Fibroblast of the conjunctiva (primary cell): ENCODE data around the gene DUSP8.
"Not testable (repeated sequence)": the region's sequence is repeated elsewhere in the genome, so short reads cannot be mapped to it uniquely, and the experiment has no call there.

Experiments used
- DNase-seq: peaks from one replicate; pipeline ENCODE4 v3.0.0-alpha.2; 2010; ENCODE audit warnings: low read depth

The DUSP8 gene, protein sequence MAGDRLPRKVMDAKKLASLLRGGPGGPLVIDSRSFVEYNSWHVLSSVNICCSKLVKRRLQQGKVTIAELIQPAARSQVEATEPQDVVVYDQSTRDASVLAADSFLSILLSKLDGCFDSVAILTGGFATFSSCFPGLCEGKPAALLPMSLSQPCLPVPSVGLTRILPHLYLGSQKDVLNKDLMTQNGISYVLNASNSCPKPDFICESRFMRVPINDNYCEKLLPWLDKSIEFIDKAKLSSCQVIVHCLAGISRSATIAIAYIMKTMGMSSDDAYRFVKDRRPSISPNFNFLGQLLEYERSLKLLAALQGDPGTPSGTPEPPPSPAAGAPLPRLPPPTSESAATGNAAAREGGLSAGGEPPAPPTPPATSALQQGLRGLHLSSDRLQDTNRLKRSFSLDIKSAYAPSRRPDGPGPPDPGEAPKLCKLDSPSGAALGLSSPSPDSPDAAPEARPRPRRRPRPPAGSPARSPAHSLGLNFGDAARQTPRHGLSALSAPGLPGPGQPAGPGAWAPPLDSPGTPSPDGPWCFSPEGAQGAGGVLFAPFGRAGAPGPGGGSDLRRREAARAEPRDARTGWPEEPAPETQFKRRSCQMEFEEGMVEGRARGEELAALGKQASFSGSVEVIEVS

DNA sequence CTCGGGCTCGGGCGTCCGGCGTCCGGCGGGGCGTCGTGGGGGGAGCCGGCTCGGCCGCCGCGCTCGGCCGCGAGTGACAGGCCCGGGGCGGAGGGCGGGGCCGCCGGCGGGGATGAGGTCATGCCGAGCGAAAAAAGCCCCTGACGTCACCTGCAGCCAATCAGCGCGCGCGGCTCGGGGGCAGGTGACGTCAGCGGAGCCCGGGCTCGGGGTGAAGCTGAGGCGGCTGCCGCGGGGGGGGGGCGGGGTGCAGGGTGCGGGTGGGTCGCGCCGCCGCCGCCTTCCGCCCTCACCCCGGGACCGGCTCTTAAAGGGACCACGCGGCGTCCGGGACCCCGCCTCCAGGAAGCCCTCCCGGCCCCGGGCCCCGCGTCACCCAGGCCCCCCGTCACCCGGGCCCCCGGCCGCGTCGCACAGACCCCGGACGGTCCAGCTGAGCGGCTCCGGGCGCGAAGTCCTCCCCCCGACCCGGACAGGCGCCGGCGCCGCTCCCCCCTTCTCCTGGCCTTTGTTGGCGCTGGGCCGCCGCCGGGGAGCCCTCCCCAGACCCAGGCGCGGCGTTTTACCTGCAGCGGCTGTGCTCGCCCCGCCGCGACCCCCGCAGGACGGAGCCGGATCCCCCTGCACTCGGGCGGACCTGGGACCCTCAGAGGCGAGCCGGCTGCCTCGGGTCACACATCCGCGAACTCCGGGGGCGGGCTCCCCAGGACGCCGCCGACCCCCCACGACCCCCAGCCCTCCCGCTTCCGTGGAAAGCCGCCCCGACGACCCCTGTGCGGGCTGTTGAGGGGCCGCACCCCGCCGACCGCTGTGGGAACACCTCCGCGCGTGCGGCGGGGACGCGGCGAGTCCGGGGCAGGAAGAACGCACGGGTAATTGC is at the start of gene DUSP8:
Gene DUSP8, minus strand, starts transcription at position 75 of the 880 bp plus-strand sequence. CDS start 6,445 bp downstream, outside the sequence.
- peak; percentile 40 for DNase-seq

DNA sequence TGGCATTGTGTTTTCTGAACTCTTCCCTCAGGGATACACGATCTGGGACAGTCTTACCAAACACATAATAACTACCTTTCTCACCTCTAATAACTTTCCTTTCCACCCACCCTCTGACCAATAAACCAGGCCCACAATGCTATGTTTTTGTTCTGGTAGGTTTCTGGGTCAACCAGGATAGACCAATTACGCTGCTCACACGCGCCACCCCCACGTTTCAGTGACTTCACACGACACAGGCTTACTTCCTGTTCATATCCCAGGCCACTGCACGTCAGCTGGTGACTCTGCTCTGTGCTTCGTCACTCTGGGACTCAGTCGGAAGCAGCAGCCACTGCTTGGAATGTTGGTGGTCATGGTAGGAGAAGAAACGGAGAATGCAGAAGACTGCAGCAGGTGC is 47.4 kb upstream of the DUSP8 start:
- DNase-seq: no peak

DNA sequence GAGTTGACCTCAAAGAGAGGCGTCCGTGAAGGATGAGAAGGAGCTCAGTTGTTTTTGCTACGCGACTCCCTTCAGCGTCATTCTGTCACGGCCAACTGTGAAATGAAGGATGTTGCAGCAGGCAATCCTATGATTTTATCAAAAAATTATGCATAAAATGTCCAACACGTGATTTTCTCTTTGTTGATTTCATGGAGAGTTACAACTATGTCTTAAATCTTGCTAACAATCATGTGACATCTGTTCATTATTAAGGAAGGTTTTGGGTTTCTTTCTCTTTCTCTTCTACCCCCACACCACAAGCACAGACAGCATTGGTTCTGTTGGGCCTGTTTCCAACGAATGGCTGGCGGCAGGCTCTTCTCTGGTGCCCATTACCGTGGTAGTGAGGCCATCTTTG is 46.2 kb upstream of the DUSP8 start:
- DNase-seq: peak; percentile 5

DNA sequence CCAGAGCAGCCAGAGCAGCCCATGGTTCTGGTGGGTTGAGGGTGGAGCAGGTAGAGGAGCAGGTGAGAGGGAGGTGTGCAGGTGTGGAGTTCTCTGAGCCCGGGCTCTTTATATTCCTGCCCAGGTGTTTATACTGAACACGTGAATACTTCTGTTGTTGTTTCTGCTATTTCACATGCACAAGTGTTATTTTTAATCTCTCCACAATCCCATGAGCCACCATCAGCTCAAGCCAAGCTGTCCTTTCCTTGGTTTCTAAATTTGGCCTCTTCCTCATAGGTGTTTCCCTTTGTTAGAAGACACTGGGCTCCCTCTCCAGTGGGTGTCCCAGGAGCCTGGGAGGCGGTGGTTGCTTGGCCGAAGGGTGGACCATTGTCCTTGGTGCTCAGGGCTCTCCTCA is 36.3 kb upstream of the DUSP8 start, which contains the start of gene KRTAP5-3:
Gene KRTAP5-3, minus strand, starts transcription at position 101 of the 400 bp plus-strand sequence. Its CDS starts 78 bp downstream, at position 23.
- no peak for DNase-seq

DNA sequence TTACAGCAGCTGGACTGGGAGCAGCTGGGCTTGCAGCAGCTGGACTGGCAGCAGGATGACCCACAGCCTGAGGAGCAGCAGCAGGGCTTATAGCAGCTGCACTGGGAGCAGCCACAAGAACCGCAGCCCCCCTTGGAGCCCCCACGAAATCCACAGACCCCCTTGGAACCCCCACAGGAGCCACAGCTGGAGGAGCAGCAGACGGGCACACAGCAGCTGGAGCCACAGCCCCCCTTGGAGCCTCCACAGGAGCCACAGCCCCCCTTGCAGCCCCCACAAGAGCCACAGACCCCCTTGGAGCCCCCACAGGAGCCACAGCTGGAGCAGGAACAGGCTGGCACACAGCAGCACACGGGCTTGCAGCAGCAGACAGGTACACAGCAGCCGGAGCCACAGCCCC is 35.8 kb upstream of the DUSP8 start:
- not testable (repeated sequence) for DNase-seq

DNA sequence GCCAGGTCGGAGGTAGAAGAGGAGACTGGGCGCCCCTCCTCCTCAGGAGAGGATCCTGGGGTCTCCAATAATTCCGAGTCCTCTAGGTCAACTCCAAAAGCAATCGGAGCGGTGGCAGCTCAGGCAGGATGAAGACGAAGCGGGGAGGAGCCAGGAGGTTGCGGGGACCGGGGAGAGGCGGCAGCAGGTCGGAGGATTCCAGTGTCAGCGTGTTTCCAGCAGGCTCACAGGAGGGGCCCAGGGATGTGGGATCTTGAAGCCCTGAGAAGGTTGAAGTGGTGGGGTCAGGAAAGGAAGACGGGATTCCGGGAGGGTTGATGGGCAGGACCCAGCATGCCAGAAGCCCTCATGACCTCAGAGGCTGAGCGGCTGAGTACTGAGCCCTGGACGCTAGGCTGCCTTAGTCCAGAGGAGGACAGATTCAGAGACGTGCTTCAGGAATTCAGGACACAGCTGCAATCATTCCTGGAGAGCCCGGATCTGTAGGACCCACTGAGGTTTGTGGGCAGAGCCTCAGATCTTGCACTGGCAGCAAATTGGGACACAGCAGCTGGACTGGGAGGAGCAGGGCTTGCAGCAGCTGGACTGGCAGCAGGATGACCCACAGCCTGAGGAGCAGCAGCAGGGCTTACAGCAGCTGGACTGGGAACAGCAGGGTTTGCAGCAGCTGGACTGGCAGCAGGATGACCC is 35.2 kb upstream of the DUSP8 start:
- DNase-seq: not testable (repeated sequence)

DNA sequence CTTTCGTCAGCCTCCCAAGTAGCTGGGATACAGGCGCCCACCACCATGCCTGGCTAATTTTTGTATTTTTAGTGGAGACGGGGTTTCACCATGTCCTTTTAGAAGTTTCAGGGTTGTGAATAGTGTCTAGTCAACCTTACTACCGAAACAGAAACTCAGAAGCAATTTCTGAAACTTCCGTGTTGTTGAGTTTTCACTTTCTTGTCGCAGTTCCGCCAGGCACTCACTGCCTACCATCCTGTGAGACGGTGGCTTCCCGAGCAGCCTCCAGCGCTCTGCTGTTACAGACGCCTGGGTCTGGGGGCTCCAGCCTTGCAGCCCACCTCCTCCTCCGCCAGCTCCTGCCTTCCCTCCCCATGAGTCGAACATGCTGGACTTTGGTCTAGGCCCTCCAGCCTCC is 33.9 kb upstream of the DUSP8 start:
- not testable (repeated sequence) for DNase-seq

DNA sequence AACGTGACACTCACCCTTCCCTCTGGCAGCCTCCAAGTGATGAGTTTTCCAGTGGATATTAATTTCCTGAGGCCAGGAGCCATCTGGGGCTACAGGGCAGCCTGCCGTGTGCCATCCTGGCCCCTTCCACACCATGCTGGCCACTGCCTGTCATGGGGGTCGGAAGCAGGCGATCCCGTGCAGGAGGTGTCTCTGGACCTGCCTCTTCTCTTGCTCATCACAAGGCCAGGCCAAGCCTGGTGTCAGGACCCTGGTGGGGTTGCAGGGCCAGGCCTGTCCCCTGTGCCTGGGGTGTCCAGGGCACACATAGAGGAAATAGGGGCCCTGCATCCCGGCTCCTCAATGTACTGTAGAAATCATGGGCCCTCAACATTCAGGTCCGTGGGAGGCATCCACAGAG is 32.6 kb upstream of the DUSP8 start:
- DNase-seq: no peak

DNA sequence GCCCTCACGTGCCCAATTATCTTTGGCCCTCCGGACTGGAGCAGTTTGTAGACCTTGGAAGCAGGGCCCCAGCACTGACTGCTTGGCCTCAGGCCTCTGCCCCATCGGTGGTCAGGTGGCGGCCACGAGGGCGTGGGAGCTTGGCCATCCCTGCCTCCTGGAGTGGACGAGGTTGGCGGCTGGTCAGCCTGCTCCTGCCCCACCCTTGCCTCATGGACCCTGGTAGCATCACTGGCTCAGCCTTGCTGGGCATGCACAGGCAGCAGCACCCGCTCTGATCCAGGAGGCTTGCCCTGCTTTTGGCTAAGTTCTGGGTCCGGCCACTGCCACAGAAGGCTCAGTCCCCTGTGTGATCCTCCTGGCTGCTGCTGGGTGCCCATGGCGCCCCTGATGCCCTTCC is 32.1 kb upstream of the DUSP8 start:
- no peak for DNase-seq

DNA sequence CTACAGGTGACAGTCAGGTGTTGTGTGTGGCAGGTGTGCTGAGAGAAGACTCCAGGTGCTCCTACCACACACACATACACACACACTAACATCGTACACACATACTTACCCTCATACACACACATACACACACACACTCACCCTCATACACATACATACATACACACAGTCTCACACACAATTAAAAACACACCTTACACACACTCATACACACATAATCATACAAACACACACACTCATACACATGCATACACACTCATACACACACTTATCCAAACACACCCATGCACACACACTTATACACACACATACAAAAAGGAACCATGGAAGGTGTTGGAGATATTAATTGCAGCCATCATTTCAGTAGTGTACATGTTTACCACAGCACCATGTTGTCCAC is 31.6 kb upstream of the DUSP8 start:
- DNase-seq: no peak

DNA sequence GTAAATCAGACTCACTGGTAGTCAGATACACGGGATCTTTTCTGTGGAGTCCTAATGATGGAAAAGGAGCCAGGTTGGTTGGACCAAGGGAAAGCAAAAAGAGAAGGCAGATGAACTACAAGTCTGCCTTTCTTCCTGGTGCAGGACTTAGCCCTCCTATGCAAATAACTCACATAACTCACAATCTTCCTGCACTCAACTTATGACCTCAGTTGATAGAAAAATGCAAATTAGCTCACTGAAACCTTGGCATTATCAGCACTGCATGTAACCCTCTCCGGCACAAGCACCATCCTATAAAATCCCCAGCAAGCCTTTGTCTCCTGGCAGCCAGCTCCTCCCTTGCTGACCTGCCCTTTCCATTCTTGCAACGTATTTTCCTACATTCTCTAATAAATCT is 29.6 kb upstream of the DUSP8 start:
- not testable (repeated sequence) for DNase-seq

DNA sequence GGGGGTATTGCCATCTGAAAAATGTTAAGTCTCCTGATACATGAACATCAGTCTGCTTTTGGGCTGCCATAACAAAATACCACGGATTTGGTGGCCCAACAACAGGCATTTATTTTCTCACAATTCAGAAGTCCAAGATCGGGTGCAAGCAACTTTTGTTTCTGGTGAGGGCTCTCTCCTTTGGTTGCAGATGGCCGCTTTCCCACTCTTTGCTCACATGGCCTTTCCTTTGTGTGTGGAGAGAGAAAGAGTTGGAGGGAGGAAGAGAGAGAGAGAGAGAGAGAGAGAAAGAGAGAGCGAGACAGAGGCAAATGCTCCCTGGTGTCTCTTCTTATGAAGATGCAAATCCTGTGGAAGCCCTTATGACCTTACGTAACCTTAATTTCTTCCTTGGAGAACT is 28.6 kb upstream of the DUSP8 start:
- DNase-seq: no peak

DNA sequence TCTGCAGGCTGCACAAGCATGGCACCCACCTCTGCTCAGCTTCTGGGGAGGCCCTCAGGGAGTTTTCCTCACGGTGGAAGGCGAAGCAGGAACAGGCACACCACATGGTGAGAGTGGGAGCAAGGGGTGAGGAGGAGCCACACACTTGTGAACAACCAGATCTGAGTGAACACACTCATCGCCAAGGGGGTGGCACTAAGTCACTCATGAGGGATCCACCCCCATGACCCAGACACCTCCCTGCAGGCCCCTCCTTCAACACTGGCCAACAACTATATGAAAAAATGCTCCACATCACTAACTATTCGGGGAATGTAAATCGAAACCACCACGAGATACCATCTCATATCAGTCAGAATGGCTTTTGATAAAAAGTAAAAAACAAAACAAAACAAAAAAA is 26.7 kb upstream of the DUSP8 start:
- no peak for DNase-seq

DNA sequence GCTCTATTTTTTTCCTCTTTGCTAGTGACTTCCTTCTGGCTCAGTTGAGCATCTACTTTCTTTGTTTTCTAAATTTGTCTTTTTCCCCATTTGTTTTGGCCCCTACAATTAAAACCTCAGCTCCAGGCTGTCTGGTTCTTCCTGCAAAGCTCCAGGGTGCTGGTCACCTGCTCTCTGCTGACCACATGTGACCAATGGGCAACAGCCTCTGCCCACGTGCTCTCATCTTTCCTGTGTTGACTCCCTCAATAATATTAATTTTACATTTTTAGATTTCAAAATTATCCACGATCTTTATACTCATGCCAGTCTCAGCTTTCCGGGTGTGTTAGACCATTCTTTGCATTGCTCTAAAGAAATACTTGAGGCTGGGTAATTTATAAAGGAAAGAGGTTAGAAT is 26.3 kb upstream of the DUSP8 start:
- DNase-seq: not testable (repeated sequence)

DNA sequence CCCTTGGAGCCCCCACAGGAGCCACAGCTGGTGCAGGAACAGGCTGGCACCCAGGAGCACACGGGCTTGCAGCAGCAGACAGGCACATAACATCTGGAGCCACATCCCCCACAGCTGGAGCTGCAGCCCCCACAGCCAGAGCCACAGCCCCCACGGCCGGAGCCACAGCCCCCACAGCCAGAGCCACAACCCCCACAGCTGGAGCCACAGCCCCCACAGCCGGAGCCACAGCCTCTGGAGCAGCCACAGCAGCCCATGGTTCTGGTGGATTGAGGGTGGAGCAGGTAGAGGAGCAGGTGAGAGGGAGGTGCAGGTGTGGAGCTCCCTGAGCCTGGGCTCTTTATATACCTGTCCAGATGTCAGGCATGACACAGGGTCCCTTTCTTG is 25.9 kb upstream of the DUSP8 start, which contains the start of gene KRTAP5-2:
Gene KRTAP5-2, minus strand, starts transcription at position 301 of the 387 bp plus-strand sequence. Its CDS starts 44 bp downstream, at position 257.
- no peak for DNase-seq

DNA sequence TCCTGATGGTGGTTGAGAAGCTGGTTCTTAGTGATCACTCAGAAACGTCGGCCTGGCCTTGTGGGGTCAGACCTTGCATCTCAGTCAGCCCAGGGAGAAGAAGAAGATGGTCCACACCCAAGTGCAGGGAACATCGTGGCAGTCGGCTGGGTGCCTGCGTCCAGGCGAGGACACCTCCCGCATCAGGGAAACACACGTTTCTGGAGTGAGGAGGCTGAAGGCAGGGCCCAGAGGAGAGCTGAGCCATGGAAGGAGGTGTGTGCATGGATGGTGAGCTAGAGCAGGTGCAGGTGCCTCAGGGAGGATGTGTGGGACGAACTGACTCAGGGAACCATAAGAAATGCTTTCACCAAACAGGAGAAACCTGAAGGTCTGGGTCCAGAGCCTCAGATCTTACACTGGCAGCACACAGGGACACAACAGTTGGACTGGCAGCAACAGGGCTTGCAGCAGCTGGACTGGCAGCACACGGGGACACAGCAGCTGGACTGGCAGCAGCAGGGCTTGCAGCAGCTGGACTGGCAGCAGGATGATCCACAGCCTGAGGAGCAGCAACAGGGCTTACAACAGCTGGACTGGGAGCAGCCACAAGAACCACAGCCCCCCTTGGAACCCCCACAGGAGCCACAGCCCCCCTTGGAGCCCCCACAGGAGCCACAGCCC is 25.4 kb upstream of the DUSP8 start:
- no peak for DNase-seq

DNA sequence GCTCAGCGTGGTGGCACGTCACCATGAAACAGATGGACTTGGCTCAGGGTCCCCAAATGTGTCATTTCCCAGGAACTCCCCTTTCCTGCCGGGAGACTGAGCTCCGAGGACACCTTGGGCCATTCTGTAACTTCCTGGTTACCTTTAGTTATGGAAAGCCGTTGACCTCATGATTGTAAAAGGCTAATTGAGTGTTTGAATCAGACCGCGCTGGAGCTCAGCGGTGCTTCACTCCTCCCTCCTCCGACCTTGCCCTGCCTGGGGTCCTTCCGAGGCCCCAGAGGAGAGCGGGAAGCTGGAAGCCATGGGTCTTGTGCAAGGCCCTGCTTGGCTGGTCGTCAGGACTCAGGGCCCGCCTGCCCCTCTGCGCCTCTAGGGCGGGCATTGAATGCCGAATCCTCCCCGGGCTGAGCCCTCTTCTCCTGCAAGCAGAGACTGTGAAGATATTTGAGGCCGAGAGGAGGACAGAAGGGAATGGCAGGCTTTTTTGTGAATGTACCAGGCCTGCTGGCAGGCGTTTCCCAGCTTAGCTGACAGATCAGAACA is 24.6 kb upstream of the DUSP8 start:
- not testable (repeated sequence) for DNase-seq

DNA sequence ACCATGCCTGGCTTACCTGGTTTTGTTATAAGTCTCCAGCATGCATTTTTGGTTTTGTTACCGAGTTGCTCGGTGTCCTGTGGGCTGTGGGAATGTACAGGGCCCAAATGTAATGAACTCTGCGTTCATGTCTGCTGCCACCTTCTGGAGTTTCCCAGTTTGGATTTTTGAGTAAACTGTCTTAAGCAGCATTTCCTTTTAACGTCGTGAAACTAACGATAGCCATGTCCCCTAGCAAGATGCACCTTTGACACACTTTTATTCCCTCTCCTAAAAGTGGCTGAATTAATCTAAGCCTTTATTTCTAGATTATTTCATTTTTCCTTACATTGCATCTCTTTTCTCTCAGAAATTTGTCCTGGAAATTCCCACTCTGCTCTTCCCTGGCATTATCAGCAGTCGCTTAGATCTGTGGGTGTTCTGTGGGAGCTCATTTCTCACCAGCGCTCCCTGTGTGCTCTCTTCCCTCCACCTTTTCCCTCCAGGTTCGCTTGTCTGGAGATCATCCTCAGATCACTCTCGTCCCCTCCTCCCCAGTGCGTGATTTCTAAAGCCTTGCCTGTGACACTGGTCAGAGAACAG is 24.0 kb upstream of the DUSP8 start:
- DNase-seq: not testable (repeated sequence)

DNA sequence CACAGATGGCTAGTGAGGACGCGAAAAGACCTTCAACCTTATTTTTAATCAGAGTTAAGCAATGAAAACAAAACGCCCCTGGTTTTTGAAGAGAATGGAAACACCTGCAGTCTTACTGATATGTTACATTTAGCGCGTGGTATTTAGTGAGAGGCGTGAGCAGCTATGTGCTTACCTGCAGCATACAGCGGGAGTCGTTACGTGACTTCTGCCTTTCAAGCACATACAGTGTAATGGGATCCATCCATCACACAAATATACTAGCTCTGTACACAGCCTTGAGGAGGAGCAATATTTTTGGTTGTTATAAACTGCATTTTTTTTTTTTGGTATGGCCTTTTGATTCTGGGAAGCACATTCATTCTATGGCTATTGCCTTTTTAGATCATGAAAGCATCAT is 20.6 kb upstream of the DUSP8 start:
- DNase-seq: no peak

DNA sequence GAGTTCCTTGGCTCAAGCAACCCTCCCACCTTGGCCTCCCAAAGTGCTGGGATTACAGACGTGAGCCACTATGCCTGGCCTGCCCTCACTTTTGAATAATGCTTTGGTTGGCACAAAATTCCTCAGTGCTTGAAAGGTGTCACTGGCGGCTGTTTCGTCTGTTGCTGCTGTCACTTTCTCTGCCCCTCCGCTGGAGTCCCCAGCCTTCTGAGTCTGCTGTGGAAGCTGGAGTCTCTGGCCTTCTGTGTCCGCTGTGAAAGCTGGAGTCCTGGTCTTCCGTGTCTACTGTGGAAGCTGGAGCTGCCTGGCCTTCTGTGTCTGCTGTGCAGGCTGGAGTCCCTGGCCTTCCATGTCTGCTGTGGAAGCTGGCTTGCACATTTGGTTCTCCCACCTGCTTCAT is 17.9 kb upstream of the DUSP8 start:
- no peak for DNase-seq
